NCI-H226 (cell line): Measurements from ENCODE around the gene WNT1.

Source experiments
- DNase-seq: peaks from one replicate; pipeline ENCODE4 v3.0.0-alpha.2; 2015

The WNT1 gene

GRCh38 chr12:48978291-48978740 is at the start of gene WNT1:
TSS of gene WNT1 (plus strand) at chr12:48978322. CDS start at chr12:48978651, 329 bp downstream.
- no peak for DNase-seq

- no peak for DNase-seq
Observed at GRCh38 chr12:48929551-48929950, 48.6 kb upstream of the WNT1 start.

GRCh38 chr12:48930475-48930874 is 47.6 kb upstream of the WNT1 start:
- no peak for DNase-seq

GRCh38 chr12:48932878-48933277 is 45.2 kb upstream of the WNT1 start:
- no peak for DNase-seq

- DNase-seq, result no peak
Observed at GRCh38 chr12:48933664-48934311, 44.3 kb upstream of the WNT1 start.

- DNase-seq, result no peak
Observed at GRCh38 chr12:48934312-48934706, 43.8 kb upstream of the WNT1 start.

- DNase-seq, result peak; percentile 39
Observed at GRCh38 chr12:48936379-48936979, 41.6 kb upstream of the WNT1 start.

- no peak for DNase-seq
Observed at GRCh38 chr12:48937170-48937569, 41.0 kb upstream of the WNT1 start.

GRCh38 chr12:48938805-48939204 is 39.3 kb upstream of the WNT1 start:
- DNase-seq, result no peak

- DNase-seq, result no peak
Observed at GRCh38 chr12:48940181-48940580, 37.9 kb upstream of the WNT1 start.

GRCh38 chr12:48943221-48943620 is 34.9 kb upstream of the WNT1 start:
- no peak for DNase-seq

GRCh38 chr12:48946205-48946604 is 31.9 kb upstream of the WNT1 start:
- DNase-seq, result no peak

- no peak for DNase-seq
Observed at GRCh38 chr12:48946943-48947342, 31.2 kb upstream of the WNT1 start.

GRCh38 chr12:48947727-48948126 is 30.4 kb upstream of the WNT1 start:
- DNase-seq, result no peak

GRCh38 chr12:48952691-48953090 is 25.4 kb upstream of the WNT1 start:
- no peak for DNase-seq

GRCh38 chr12:48954061-48954460 is 24.1 kb upstream of the WNT1 start:
- DNase-seq, result no peak

GRCh38 chr12:48954841-48955501 is 23.2 kb upstream of the WNT1 start:
- no peak for DNase-seq

GRCh38 chr12:48956279-48957140 is 21.6 kb upstream of the WNT1 start:
- DNase-seq, result peak; percentile 99

- peak; percentile 97 for DNase-seq
Observed at GRCh38 chr12:48957141-48958048, 20.7 kb upstream of the WNT1 start, which contains the start of gene ARF3. TSS of gene ARF3 (minus strand) at chr12:48957487. CDS start at chr12:48941095, 16,392 bp downstream.

- DNase-seq, result no peak
Observed at GRCh38 chr12:48958049-48958388, 20.1 kb upstream of the WNT1 start.

GRCh38 chr12:48960834-48961233 is 17.3 kb upstream of the WNT1 start:
- DNase-seq, result no peak

GRCh38 chr12:48961331-48961730 is 16.8 kb upstream of the WNT1 start:
- no peak for DNase-seq
